Measurements from ENCODE around the gene ASTN2. TPM values are rescaled to one million over a fixed set of nuclear protein-coding genes. Genes with fewer than 3 reads are reported as not detected.

Gene ASTN2
- 11.7 and 12.0 TPM in 2 replicates for total RNA-seq

GRCh38 chr9:117414906-117415331 is at the start of gene ASTN2:
Gene ASTN2, minus strand, starts transcription at chr9:117415057. Its CDS starts 119 bp downstream, at chr9:117414938.

GRCh38 chr9:116687074-116687753 is 727.6 kb downstream of the ASTN2 start, which contains the start of gene TRIM32:
Gene TRIM32, plus strand, starts transcription at chr9:116687305. Its CDS starts 10,438 bp downstream, at chr9:116697743.

